ENCODE data around the gene ZMYM2. TPM values are rescaled to one million over a fixed set of nuclear protein-coding genes. Genes with fewer than 3 reads are reported as not detected.
"Not testable (repeated sequence)": the region's sequence is repeated elsewhere in the genome, so short reads cannot be mapped to it uniquely, and the experiment has no call there.

Gene ZMYM2
- total RNA-seq, 1 donor: 37.2 TPM

GRCh38 chr13:20042603-20043002, 84.1 kb downstream of the ZMYM2 start:
- not testable (repeated sequence) for DNase-seq (ENCODE audit: low read depth in 2 of 3, low spot score in 2 of 3)

DNA sequence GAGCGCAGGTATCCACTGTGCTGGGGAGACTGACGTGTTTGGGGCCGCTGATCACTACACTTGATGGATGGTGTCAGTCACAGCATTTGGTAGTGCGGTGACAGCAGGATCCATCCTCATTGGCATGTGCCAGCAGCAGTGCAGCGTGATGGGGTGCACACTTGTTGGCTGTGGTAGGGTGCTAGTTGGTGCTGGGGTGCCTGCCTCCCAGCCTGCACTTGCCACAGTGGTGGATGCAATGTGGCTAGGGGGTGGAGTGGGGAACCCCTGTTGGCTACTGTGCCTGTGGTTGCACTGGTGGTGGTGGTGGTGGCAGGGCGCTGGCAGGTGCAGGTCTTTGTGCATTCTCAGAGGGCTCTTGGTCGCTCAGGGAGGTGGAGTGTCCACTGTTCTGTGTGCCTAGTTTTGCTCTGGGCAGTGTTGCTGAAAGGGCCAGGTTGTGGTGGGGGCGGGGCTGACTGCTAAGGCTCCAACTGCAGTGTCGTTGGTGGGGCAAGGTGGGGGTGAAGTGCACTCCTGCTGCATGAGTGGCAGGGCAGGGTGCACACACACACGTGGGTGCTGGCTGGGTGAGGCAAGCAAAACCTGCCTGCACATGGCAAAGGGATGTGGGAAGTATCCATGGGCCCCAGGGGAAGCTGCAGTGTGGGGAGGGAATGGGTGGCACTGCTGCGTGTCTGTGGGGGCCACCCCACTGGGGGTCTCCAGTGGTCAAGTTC, 84.8 kb downstream of the ZMYM2 start:
- DNase-seq (ENCODE audit: low read depth in 2 of 3, low spot score in 2 of 3): no peak

- DNase-seq (ENCODE audit: low read depth in 2 of 3, low spot score in 2 of 3): no peak
These were observed 85.6 kb downstream of the ZMYM2 start for GRCh38 chr13:20044086-20044485.

- no peak for DNase-seq (ENCODE audit: low read depth in 2 of 3, low spot score in 2 of 3)
These were observed 87.5 kb downstream of the ZMYM2 start for GRCh38 chr13:20045950-20046548.

GRCh38 chr13:20049558-20050473, 91.3 kb downstream of the ZMYM2 start:
- peak in 2 of 3 donors; percentile 5 to 52 for DNase-seq (ENCODE audit: low read depth in 2 of 3, low spot score in 2 of 3)

DNA sequence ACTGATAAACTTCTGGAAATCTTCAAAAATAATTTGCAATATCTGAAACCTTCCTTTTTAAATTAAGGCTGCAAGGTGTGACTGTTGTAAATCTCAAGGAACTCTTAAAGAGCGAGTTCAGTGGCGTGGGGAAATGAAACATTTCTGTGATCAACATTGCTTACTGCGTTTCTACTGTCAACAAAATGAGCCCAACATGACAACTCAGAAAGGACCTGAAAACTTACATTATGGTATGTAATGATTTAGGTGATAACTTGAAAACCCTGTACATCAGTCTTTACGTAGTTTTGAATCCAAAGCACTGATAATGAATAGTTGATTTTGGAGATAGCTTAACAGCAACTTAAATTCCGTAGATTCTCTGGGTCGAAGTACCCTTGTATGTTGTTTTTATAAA, 92.8 kb downstream of the ZMYM2 start:
- no peak for DNase-seq (ENCODE audit: low read depth in 2 of 3, low spot score in 2 of 3)

DNA sequence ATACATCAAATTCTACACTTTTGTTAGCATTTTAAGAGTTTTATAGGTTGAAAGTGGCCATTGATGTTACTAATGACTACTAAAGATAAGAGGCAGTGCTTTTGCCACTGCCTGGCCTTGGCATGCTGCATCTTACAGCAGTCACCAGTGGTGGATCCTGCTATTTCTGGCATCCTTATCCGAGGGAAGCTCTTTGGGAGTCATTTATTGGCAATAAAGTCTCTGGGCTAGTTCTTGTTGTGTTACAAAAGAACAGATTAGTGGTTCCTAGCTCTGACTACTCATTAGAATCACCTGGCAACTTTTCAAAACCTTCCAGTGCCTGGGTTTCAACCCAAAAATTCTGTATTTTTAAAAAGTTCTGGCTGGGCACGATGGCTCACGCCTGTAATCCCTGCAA, 94.5 kb downstream of the ZMYM2 start:
- DNase-seq (ENCODE audit: low read depth in 2 of 3, low spot score in 2 of 3): no peak

DNA sequence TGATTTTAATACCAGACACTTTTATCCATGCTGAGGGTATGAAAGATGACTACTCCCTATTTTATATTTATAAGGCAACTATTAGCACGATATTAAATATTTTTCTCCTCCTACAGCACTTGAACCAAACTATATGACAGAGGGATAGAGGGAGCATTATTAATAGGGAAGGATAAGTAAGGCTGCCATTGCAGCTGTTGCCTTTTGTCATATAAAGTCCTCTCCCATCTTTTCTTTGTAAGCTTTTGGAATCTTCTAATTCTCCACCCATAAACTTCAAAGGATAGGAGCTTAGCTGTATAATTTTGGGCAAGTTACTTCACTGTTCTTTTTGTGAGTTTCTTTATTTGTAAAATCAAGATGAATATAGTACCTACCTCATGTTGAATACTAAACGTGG, 95.4 kb downstream of the ZMYM2 start:
- DNase-seq (ENCODE audit: low read depth in 2 of 3, low spot score in 2 of 3): no peak

DNA sequence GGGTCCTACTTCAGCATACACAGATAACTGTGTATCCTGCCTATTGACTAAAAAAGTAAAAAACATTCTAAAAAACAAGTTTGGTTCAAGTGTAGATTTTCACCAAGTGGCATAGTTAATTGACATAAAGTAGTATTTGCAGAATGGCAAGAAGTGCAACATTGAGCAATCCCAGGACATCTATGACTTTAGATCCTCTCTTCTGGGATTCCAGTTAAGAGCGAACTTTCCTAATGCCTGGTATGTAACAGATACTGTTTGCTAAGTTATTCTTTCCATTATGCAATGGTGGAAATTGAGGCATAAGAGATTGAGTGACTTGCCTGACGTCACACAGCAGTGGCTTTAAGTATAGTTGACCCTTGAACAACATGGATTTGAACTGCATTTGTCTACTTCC, 96.1 kb downstream of the ZMYM2 start:
- DNase-seq (ENCODE audit: low read depth in 2 of 3, low spot score in 2 of 3): no peak

DNA sequence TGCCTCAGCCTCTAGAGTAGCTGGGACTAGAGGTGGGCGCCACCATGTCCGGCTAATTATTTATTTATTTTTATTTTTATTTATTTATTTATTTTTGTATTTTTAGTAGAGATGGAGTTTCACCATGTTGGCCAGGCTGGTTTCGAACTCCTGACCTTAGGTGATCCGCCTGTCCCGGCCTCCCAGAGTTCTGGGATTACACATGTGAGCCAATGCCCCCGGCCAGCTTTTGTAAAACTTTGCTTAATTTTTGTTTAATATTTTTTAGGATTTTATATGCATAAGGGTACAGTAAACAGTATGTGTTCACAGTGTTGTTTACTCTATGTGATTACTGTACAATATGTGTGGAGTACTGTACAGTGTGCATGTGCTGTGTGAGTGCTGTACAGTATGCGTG, 98.7 kb downstream of the ZMYM2 start:
- no peak for DNase-seq (ENCODE audit: low read depth in 2 of 3, low spot score in 2 of 3)

DNA sequence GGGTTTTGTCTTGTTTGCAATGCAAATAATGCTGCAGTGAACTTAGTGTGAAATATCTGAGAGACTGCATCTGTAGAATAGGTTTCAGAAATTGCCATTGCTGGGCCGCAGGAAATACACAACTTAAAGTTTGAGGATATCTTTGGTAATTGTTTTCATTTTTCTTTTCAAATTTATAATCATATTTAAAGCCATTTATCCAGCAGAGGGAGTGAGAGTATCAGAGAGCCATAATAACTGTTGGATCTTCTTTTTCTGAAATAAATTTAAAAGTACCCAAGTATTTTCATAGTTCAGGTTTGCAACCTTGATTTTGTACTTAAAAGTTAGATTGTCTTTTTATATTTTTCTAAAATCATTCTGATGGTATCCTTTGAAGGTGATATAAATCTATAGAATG, 99.4 kb downstream of the ZMYM2 start:
- DNase-seq (ENCODE audit: low read depth in 2 of 3, low spot score in 2 of 3): peak in 1 of 3 donors; percentile 8

DNA sequence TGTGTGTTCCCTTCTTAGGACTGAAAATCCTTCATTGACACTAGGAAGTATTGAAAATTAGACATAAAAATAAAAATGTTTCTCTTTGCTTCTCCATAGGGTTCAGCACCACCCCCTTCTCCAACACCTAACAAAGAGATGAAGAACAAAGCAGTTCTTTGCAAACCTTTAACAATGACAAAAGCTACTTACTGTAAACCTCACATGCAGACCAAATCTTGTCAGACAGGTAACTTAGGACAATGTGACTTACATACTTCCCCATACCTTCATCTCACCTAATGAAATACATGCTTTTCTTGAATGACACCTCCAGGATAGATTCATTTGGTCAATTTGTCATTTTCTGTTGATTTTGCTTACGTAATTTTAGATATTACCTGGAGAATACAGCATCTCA, 99.9 kb downstream of the ZMYM2 start:
- no peak for DNase-seq (ENCODE audit: low read depth in 2 of 3, low spot score in 2 of 3)

DNA sequence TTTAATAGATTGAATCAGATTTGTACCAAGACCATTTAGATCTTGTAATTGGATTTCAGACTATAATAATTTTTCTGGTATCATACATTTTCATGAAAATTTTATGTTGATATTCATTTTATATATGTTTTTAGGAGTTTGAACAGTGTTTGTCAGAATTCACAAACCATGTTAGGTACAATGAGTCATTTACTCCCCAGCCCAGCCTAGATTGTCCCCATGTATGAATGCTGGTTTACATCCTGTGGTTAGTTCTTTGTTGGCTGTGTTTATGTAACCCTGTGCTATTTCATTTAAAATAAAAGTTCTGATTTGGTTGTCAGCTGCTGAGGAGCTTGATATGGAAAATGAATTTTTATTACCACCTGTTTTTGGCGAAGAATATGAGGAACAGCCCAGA, 105.6 kb downstream of the ZMYM2 start:
- no peak for DNase-seq (ENCODE audit: low read depth in 2 of 3, low spot score in 2 of 3)

DNA sequence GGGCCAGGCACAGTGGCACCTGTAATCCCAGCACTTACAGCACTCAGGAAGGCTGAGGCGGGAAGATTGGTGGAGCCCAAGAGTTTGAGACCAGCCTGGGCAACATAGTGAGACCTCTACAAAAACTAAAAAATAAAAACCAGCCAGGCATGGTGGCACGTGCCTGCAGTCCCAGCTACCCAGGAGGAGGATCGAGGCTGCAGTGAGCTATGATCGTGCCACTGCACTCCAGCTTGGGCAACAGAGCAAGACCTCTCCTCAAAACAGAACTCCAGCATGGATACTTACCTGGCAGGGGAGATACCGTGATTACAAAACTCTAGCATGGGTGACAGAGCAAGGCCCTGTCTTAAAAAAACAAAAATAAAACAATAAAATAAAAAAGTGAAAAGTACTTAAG, 107.0 kb downstream of the ZMYM2 start:
- DNase-seq (ENCODE audit: low read depth in 2 of 3, low spot score in 2 of 3): no peak

DNA sequence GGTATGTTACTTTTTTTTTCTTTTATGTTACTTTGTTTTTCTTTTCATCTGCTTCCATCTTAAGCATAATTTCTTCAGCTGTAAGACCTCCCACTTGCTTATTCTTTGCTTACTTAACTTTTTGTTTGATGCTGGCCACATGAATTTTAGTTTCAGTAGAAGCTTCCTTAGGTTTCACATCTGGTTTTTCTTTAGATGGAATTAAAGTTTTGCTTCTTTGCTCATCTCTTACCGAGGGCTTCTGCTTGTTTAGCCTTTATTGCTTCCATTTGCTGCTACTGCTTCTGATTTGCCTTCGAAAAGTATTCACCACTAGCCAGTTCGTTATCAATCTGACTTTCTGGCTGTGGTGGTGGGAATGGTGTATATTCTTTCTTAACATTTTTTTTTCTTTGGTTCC, 111.4 kb downstream of the ZMYM2 start:
- DNase-seq (ENCODE audit: low read depth in 2 of 3, low spot score in 2 of 3): no peak

GRCh38 chr13:20073775-20074174, 115.2 kb downstream of the ZMYM2 start:
- no peak for DNase-seq (ENCODE audit: low read depth in 2 of 3, low spot score in 2 of 3)

GRCh38 chr13:20074966-20075365, 116.4 kb downstream of the ZMYM2 start:
- DNase-seq (ENCODE audit: low read depth in 2 of 3, low spot score in 2 of 3): no peak

DNA sequence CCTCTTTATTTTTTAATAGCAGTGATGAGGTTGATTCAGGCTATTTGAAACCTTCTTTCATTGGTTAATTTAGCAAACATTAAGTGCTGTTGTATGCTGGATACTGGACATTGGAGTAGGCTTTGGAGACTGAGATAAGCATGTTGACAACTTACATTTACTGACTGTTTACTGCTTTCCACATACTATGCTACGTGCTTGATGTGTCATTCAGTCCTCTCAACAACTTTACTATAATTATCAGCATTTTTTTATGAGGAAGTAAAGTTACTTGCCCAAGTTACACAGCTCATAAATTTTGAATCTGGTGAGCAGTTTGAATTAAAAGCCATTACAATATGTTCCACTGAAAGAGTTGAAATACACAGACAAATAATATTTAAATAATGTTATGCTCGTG, 118.6 kb downstream of the ZMYM2 start:
- no peak for DNase-seq (ENCODE audit: low read depth in 2 of 3, low spot score in 2 of 3)

- no peak for DNase-seq (ENCODE audit: low read depth in 2 of 3, low spot score in 2 of 3)
These were observed 122.0 kb downstream of the ZMYM2 start for GRCh38 chr13:20080377-20081164.

DNA sequence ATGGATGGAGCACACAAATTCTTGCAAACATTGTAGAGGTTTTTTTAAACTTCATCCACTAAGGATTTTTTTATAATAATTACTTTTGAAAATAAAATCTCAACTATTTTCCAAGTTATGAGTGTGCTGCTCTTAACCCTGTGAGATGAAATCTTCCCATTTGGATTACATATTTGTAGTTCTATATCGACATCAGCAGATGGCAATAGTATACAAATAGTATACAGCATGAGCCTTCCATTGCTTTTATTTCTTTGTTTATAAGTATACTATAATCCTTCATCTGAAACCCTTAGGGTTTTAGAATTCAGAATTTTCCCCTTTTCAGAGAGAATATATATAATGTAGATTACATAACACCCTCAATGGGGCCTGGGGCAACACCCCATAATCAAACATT, 131.8 kb downstream of the ZMYM2 start:
- DNase-seq (ENCODE audit: low read depth in 2 of 3, low spot score in 2 of 3): peak in 2 of 3 donors; percentile 14 to 47

GRCh38 chr13:20093951-20094350, 135.4 kb downstream of the ZMYM2 start:
- DNase-seq (ENCODE audit: low read depth in 2 of 3, low spot score in 2 of 3): no peak
